C1 segment of cervical spinal cord (tissue), 14 donors: Measurements from ENCODE around the gene PAX8.

ENCODE experiments used
- DNase-seq, 14 donors: peaks; one replicate each; lab custom pipeline; 2025; lab: John Stamatoyannopoulos, UW

Gene PAX8

DNA sequence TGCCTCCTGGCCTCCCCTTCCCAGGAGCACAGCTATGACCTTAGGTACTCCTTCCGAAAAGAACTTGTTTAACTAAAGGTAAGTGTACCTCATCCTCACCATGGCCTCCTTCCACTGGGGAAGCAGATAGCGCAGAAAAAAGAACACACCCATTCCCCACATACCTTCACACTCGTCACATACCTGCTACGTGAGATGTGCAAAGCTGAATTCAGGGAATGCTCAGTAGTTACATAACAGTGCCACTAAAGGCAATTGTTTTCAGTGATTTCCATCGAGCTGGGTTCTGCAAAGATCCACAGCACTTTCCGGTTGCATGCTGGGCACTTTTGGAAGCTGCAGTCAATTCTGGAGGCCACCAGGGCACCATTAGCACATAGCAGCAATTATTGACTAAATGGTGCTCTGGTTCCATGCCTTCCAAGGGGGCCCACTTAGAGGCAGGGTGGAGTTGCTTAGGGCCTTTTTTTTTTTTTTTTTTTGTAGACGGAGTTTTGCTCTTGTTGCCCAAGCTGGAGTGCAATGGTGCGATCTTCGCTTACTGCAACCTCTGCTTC lies 41.0 kb downstream of the PAX8 start:
- no peak for DNase-seq

DNA sequence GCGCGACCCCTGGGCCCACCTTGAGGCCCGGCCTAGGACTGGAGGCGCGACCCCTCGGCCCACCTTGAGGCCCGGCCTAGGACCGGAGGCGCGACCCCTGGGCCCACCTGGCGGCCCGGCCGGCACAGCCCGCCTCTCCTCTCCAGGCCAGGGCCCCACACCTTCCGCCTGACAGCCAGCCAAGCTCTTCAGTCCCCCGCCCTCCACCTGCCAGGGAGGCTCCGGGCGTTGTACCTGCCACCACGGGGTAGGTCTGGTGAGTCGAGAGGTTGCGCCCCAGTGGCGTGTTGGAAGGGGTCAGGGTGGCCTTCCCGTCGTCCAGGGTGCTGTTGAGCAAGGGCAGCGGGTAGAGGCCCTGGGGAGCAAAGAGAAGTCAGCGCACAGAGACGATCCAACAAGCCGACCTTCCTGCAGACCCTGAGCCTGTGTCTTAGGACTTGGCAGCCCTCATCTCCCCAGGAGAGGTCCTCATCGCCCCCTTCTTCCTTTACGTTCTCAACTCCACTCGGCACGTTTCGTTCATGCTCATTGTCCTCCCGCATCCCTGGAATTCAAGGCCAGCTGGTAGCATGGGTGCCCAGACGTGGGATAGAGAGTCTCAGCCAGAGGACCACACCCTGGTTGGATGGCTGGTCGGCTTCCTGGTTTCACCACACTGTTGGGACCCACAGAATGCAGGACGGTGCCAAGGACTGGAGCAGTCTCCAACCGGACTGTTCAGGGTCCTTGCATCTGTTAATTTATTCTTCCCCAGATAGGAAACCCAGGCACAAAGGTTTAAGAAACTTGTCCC lies 42.2 kb downstream of the PAX8 start:
- no peak for DNase-seq

GRCh38 chr2:113235347-113236226 lies 43.1 kb downstream of the PAX8 start:
- peak in 4 of 14 donors; percentile 14 to 32 (median 19) for DNase-seq

DNA sequence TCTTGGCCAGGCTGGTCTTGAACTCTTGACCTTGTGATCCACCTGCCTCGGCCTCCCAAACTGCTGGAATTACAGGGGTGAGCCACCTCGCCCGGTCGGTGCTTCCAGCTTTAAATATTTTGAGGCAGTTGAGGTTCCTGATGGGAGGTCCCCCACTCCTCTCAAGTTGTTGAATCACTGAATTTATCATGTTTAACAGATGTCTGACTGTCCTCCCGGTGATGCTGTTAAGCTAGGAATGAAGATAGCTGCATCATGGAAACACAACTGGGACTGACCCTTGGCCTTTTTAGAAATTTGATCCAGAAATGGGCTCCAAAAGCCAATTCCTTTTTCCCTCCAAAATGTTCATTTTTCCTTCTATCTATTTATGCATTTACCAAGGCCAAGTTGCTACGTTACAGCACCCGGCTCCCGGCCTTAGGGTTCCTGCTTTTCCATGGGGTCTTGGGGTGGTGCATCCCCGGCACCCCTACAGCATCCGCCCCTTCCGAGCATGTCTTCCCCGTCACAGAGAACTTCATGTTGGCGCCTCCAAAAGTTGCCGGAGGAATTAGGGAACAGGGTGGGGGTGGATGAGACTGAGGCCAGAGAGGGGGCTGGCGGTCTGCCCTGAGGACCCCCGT lies 43.9 kb downstream of the PAX8 start:
- no peak for DNase-seq

DNA sequence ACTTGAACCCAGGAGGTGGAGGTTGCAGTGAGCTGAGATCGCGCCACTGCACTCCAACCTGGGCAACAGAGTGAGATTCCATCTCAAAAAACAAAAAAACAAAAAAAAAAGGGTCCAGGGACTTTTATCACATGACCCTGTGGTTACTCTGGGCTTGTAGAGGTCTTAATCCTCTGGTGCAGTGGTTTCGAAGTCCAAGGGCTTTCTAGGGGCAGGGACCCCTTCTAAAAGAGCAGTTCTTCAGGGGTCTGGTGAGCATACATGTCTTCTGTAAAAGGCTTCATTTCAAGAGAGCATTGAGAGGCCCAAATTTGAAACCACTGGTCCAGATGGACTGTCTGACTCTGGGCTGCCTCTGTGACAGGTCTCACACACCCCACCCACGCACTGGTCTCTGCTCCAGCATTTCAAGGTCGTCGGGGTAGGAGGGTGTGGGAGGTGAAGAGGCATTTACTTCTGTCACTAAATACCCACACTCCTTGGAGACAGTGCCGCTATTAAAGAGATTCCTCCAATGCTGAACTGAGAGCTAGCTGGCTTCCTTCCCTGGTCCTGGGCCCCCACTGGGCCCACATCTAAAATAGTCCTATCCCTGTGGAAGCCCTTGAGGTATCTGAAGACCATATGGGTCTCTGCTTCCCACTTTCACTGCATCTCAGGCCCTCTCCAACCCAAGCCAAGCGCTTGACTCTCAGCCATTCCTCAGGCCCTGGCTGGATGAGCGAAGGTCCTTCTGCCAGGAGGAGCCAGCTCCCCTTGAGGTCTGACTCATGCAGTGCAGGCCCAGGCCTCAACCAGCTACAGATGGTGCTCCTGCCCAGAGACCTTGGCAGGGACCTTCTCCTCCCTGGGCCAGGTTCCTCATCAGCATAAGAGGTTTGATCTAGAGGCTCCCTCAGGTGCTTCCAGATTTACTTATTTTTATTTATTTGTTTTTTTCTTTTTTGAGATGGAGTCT lies 44.8 kb downstream of the PAX8 start:
- peak in 1 of 14 donors; percentile 17 for DNase-seq

GRCh38 chr2:113232740-113233139 lies 46.0 kb downstream of the PAX8 start:
- no peak for DNase-seq

DNA sequence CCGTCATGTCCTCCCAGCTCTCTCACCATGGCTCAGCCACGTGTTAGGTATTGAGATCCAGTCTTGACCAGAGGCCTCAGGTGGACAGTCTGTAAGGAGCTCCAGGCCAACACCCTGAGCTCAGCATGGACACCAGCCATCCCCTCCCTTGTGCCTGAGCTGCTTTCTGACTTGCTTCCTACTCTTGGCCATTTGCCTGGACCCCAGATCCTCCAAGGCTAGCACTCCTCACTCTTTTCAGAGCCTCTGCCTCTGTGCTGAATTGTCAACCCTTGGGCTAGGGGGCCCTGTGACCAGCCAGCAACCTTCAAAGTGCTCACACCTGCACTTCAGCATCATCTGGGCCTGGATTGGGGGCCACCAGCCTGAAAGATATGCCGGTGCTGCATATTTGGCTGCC lies 46.6 kb downstream of the PAX8 start:
- DNase-seq: no peak

GRCh38 chr2:113231064-113231463 lies 47.7 kb downstream of the PAX8 start:
- DNase-seq: no peak

DNA sequence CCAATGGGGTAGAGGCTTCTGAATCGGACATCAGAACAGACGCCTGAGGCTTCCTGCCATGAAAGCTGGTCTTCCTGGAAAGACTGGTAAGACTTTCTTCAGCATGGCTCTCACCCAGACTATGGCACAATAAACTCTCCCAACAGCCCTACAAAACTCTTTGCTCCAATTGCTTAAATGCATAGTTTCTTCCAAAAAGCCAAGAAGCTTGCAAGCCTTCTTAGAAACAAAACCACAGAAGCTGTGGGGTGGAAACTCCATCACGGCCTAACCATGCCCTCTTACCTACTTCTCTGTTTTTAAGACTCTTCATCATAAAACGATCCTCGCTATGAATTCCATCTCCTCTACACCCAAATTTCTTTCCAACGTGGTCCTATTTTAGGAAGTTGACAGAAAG lies 48.2 kb downstream of the PAX8 start:
- DNase-seq: no peak

DNA sequence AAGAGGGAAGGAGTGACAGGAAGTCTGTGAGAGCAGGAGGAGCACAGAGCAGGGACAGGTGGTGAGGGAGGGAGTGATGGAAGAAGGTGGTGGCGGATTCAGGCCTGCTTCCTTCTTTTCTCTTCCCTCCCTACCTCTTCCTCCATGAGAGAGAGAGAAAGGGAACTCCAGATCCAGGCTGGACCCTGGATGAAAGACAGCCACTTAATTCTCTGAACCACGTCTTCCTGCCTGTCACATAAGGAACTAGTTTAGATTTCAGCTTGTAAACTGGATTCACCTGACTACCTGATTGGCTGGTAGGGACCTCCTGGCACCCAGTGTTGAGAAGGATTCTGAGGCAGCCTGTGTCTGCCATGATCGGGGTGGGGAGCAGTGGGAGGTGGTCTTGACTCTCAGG lies 48.9 kb downstream of the PAX8 start:
- no peak for DNase-seq

DNA sequence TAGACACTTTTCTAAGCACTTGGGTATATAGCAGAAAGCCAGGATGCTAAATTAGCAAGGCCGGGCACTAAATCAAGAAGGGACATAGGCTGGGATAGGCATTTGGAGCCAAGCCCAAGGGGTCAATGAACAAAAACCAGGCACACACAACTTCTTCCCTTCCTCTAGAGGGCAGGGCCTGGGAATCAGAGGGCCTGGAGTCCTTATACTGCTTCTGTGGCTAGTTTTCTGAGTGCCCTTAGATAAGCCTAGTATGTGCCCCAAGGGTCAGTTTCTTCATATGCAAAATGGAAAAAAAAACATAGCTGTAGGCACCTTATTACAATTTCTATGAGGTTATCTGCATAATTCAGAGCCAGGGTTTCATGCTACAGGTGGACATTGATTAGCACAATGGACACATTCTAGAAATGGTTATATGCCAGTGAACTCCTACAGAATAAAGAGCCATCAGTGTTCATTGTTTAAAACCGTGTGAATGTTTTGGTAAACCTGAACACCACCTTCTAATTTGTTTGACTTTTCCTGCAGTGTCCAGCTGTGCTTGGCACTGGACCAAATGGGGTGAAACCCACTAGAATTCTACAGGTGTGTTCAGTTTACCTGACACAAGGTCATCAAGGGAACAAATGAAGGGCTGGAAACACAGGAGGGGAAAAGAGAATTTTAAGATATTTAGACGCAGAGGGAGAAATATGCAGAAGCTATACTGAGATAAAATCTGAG lies 49.6 kb downstream of the PAX8 start:
- DNase-seq: no peak

DNA sequence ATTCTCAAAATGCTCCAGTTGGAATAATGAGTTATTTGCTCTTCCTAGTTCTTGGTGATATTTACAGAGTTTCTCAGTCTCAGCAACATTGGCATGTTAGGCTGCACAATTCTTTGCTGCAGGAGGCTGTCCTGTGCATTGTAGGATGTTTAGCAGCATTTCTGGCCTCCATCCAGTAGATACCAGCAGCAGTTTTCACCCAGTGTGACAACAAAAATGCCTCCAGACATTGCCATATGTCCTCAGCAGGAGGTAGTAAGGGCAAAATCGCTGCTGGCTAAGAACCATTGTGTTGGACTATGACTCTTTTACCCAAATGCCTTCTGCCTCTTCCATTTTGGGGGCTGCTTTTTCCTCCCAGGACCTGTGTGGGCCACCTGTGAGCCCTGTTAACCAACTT lies 50.4 kb downstream of the PAX8 start:
- DNase-seq: peak in 1 of 14 donors; percentile 24

GRCh38 chr2:113227698-113228097 lies 51.0 kb downstream of the PAX8 start:
- DNase-seq: no peak

DNA sequence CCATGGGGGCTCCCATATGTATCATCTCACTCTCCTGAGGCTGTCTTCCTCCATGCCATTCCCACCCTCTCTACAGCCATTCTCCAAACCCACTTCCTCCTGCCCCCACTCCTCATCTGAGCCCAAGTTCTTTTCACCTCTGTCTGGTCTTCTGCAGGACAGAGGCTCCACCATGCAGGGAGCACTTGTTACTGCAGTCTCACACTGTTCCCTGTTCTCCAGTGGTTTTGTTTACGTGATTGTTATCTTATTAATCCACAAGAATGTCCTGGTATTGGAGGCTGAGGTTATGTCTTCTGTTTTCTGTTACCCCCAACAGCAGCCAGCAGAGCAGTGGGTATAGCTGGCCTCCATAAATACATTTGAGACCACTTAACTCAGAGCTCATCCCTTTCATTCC lies 51.4 kb downstream of the PAX8 start:
- no peak for DNase-seq

DNA sequence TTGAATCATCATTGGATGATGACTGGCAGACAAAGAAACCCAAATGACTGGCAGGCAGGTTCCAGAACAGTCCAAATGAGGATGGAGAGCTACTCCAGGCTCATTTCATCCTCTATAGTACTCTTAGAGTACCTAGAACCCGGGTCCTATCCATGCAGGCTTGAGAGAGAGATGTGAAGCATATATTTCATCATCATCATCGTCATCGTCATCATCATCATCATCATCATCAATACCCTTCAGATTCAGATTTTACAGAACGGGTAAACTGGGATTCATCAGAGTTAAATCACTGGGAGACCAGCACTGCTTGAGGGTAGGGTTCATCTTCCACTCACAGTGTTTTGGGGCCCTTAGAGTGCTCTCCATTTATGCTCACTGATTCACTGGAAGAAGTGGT lies 52.3 kb downstream of the PAX8 start:
- DNase-seq: no peak

DNA sequence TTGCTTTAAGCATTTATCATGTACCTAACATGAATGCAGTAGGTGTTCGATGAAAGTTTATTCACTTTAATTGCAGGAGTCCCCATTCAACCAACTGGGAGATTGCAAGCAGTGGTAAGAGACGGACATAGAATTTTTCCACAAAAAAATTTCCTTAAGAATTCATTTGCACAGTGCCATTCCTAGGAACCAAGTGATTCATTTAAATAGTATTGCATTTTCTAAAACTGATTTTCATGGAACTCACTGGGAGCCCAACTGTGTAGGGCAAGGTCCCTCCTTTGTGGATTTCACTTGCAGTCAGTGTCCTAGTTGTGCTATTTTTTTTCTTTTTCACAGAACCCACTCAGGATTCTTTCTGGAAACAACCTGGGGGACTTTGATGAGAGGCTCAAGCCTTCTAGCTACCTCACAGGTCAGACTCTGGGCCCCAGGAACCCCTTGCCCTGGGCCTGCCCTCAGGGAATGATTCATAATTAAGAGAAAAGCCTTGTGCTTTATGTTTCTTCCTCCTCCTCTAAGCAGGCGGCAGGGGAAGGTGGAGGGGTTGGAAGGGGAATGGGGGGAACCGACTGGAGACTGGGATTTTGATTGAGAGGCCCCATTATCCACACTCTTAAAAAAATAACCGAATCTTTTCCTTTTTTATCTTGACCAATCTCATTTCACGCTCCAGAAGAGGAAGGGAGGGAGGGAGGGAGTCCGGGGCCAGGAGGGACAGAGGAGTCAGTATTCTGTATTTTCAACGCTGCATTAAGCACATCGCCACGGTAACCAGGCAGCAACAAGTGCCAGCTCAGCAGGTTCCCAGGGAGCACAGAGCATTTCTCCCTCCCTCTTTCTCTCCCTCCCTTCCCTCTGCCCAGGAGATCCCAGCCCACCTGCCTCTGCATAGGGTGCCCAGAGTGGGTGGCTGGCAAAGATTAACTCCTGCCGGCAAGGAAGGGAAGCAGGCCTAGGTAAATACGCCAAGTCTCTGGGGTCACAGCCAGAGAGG lies 53.2 kb downstream of the PAX8 start:
- DNase-seq: peak in 7 of 14 donors; percentile 12 to 66 (median 31)

- no peak for DNase-seq
These were observed 54.0 kb downstream of the PAX8 start for GRCh38 chr2:113224647-113225236.

GRCh38 chr2:113223813-113224212 lies 54.9 kb downstream of the PAX8 start:
- no peak for DNase-seq

DNA sequence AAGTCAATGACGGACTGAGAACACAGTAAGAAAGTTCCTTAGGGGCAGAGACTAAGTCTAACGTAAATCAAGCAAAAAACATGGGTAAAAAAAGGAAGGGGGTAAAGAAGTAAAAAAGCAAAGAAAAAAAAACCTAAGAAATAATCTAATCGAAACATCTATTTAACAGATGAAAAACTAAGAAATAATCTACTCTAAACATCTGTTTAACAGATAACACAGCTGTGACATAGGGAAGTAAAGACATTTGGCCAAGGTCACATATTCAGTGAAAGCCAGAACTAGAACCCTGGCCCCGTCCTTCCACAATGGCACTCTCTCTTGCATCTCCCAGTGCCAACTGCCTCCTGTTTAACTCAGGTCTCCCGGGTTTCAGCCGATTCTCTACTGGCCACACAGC lies 56.9 kb downstream of the PAX8 start:
- DNase-seq: no peak
